DOHH2 (cell line): ENCODE data around the gene BTF3.
"Not testable (repeated sequence)": the region's sequence is repeated elsewhere in the genome, so short reads cannot be mapped to it uniquely, and the experiment has no call there.

Experiments used
- H3F3A ChIP-seq: fragments of 200-600 bp; sonication (generic), shearing (Covaris generic); 2 replicates; pipeline ENCODE4 v1.6.0; 2016; ENCODE audit warnings: antibody characterized with exemption, mild to moderate bottlenecking; ENCODE audit not compliant: control insufficient read depth, insufficient read depth
- H3K27ac ChIP-seq: fragments of 200-600 bp; sonication (generic); 2 replicates; pipeline ENCODE4 v1.5.1; 2014; ENCODE audit warnings: low read depth, mild to moderate bottlenecking, low read length, moderate library complexity
- H3K27me3 ChIP-seq: fragments of 200-600 bp; sonication (generic); 2 replicates; pipeline ENCODE4 v1.6.1; 2014; ENCODE audit warnings: mild to moderate bottlenecking, low read length, mixed read lengths; ENCODE audit not compliant: control insufficient read depth
- H3K36me3 ChIP-seq: fragments of 200-600 bp; sonication (generic); 2 replicates; pipeline ENCODE4 v1.6.1; 2014; ENCODE audit warnings: mild to moderate bottlenecking, low read length, moderate library complexity, mixed read lengths; ENCODE audit not compliant: control insufficient read depth
- H3K4me1 ChIP-seq: fragments of 200-600 bp; sonication (generic); 2 replicates; pipeline ENCODE4 v1.6.1; 2014; ENCODE audit warnings: mild to moderate bottlenecking, low read length, mixed read lengths; ENCODE audit not compliant: control insufficient read depth
- H3K4me2 ChIP-seq: fragments of 200-600 bp; sonication (generic); 2 replicates; pipeline ENCODE4 v1.6.0; 2014; ENCODE audit warnings: mild to moderate bottlenecking, low read length, moderate library complexity
- H3K4me3 ChIP-seq: fragments of 200-600 bp; sonication (generic); 2 replicates; pipeline ENCODE4 v1.5.1; 2014; ENCODE audit warnings: mild to moderate bottlenecking, low read length, mixed read lengths
- H3K79me2 ChIP-seq: fragments of 200-600 bp; sonication (generic); 2 replicates; pipeline ENCODE4 v1.6.1; 2014; ENCODE audit warnings: mild to moderate bottlenecking, low read length, mixed read lengths; ENCODE audit not compliant: control insufficient read depth
- H3K9me2 ChIP-seq: fragments of 200-600 bp; sonication (generic); replicated peaks from 2 replicates; pipeline ENCODE4 v1.6.1; 2014; ENCODE audit warnings: mild to moderate bottlenecking, low read length, mixed read lengths; ENCODE audit not compliant: control insufficient read depth
- H3K9me3 ChIP-seq: fragments of 200-600 bp; sonication (generic); 2 replicates; pipeline ENCODE4 v1.6.1; 2014; ENCODE audit warnings: antibody characterized with exemption, low read length, mixed read lengths; ENCODE audit not compliant: control insufficient read depth, insufficient read depth
- H4K20me1 ChIP-seq: fragments of 200-600 bp; sonication (generic); 2 replicates; pipeline ENCODE4 v1.6.0; 2014; ENCODE audit warnings: low read depth, mild to moderate bottlenecking, antibody characterized with exemption, low read length, moderate library complexity; ENCODE audit not compliant: control insufficient read depth, insufficient read depth
- EZH2phosphoT487 ChIP-seq: fragments of 200-600 bp; sonication (generic); IDR thresholded peaks from 2 replicates; pipeline ENCODE4 v1.6.1; 2017; ENCODE audit warnings: borderline replicate concordance, mild to moderate bottlenecking, antibody characterized with exemption, low read length, moderate library complexity, mixed read lengths
- TF ChIP-seq, protein P1 (sequence below): fragments of 200-600 bp; sonication (generic); IDR thresholded peaks from one replicate; pipeline ENCODE4 v1.5.1; 2014; ENCODE audit warnings: antibody characterized with exemption, mild to moderate bottlenecking, low read depth, low read length; ENCODE audit not compliant: poor library complexity, severe bottlenecking

The BTF3 gene

DNA sequence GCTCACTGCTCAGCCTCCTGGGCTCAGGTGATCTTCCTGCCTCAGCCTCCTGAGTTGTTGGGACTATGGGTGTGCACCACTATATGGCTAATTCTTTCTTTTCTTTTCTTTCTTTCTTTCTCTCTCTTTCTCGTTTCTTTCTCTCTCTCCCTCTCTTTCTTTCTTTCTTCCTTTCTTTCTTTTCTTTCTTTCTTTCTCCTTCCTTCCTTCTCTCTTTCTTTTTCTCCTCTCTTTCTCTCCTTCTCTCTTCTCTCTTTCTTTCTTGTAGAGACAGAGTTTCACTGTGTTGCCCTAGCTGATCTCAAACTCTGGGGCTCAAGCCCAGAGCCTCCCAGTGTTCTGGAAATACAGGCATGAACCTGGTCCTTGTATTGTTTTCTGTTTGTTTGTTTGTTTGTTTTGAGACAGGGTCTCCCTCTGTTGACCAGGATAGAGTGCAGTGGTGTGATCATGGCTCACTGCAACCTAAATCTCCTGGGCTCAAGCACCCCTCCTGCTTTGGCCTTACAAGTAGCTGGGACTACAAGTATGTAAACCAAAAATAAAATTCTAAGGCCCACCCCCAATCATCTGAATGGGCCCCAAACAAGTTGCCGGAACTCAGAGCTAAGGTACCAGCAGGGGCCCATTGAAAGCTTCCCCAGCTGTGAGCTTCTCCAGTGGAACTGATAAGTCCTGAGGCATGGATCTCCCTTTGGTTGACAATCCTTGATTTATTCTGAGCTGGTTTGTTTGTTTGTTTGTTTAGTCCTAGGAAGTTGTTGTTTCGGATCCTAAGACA lies 11.9 kb upstream of the BTF3 start:
- Histone ChIP-seq H3K27ac (no peak overlapping the region), H3K4me1 (no peaks in the 10 kb centered on the region), H3K36me3 (no peaks in the 10 kb centered on the region), H3K27me3 (no peaks in the 10 kb centered on the region; the same call in 1 of the 2 replicates), H3K4me2 (no peak overlapping the region), H3K9me3 (no peaks in the 10 kb centered on the region), H3K9me2 (no peaks in the 10 kb centered on the region), H3F3A (no peaks in the 10 kb centered on the region), H3K79me2 (no peaks in the 10 kb centered on the region), H3K4me3 (no peak overlapping the region), H4K20me1 (no peaks in the 10 kb centered on the region)
- TF ChIP-seq EZH2phosphoT487: no peak
- TF ChIP-seq, protein P1, sequence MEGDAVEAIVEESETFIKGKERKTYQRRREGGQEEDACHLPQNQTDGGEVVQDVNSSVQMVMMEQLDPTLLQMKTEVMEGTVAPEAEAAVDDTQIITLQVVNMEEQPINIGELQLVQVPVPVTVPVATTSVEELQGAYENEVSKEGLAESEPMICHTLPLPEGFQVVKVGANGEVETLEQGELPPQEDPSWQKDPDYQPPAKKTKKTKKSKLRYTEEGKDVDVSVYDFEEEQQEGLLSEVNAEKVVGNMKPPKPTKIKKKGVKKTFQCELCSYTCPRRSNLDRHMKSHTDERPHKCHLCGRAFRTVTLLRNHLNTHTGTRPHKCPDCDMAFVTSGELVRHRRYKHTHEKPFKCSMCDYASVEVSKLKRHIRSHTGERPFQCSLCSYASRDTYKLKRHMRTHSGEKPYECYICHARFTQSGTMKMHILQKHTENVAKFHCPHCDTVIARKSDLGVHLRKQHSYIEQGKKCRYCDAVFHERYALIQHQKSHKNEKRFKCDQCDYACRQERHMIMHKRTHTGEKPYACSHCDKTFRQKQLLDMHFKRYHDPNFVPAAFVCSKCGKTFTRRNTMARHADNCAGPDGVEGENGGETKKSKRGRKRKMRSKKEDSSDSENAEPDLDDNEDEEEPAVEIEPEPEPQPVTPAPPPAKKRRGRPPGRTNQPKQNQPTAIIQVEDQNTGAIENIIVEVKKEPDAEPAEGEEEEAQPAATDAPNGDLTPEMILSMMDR: no peak

DNA sequence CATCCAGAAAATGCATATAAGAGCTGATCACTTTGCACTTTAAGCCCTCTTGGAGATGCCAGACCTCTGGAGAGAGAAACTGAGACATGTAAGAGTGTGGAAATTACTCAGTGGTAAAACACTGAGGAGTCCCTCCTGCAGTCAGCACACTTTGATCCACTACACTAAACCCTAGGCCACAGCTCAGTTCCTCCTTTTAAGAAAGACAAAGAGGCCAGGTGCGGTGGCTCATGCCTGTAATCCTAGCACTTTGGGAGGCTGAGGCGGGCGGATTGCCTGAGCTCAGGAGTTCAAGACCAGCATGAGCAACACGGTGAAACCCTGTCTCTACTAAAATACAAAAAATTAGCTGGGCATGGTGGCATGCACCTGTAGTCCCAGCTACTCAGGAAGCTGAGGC lies 11.0 kb upstream of the BTF3 start:
- H3F3A ChIP-seq, H3K79me2 ChIP-seq, H3K4me2 ChIP-seq, H3K9me2 ChIP-seq, H3K4me1 ChIP-seq, H3K36me3 ChIP-seq, H3K27ac ChIP-seq, H4K20me1 ChIP-seq, H3K4me3 ChIP-seq, H3K27me3 ChIP-seq, H3K9me3 ChIP-seq: not testable (repeated sequence)

DNA sequence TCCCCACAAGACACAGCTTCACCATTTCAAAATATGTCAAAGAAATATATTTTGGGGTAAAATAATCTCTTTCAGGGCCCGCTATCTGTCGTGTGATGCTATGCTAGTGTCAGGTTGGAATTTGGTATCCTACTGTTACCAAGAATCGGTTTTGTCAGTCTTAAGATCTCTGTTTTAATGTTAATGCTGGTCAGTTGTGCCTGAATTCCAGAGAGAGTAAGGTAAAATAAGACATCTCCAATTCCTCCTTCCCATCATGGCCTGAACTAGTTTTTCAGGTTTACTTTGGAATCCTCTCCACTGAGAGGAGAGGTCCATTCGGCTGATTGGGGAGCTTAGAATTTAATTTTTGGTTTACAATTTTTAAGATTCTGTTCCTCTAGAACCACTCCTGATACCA lies 10.4 kb upstream of the BTF3 start:
- Histone ChIP-seq H3K9me3 (no peaks in the 10 kb centered on the region), H3F3A (no peaks in the 10 kb centered on the region), H3K27ac (no peak overlapping the region), H4K20me1 (no peaks in the 10 kb centered on the region), H3K9me2 (no peaks in the 10 kb centered on the region), H3K79me2 (no peaks in the 10 kb centered on the region), H3K27me3 (no peaks in the 10 kb centered on the region; the same call in 1 of the 2 replicates), H3K4me2 (no peak overlapping the region), H3K36me3 (no peaks in the 10 kb centered on the region), H3K4me3 (no peak overlapping the region), H3K4me1 (no peaks in the 10 kb centered on the region)
- TF ChIP-seq, protein P1: no peak
- no peak for TF ChIP-seq EZH2phosphoT487

DNA sequence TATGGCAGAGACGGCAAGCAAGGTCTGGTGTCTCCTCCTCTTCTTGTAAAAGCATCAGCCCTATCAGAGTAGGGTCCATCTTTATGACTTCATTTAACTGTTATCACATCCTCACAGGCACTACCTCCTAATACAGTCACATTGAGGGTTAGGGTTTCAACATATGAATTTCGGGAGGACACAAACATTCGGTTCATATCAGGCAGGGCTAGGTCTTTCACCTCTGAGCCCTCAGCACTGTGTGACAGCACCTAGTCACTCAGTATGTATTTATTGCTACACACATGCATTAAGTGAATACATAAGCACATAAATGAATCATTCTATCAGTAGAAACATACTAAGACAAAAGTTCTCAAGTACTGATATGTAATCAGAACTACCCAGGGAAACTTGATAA lies 9.4 kb upstream of the BTF3 start:
- H3K4me2 ChIP-seq: no peak overlapping the region
- no peaks in the 10 kb centered on the region for H3K36me3 ChIP-seq
- H3K4me1 ChIP-seq: no peaks in the 10 kb centered on the region
- no peaks in the 10 kb centered on the region for H3K9me2 ChIP-seq
- no peaks in the 10 kb centered on the region for H4K20me1 ChIP-seq
- no peaks in the 10 kb centered on the region for H3K9me3 ChIP-seq
- H3K4me3 ChIP-seq: no peak overlapping the region
- no peak for TF ChIP-seq EZH2phosphoT487
- TF ChIP-seq, protein P1: no peak
- H3K79me2 ChIP-seq: no peaks in the 10 kb centered on the region
- no peak overlapping the region for H3K27ac ChIP-seq
- no peaks in the 10 kb centered on the region for H3F3A ChIP-seq
- no peaks in the 10 kb centered on the region; the same call in 1 of the 2 replicates for H3K27me3 ChIP-seq
